GM19395 (cell line): ENCODE results near the gene NTN3.
A peak's percentile ranks its signal among the peaks of the same experiment; 100 is the strongest.
"Not testable (repeated sequence)": the region's sequence is repeated elsewhere in the genome, so short reads cannot be mapped to it uniquely, and the experiment has no call there.

Experiments
- ATAC-seq: cut with Tn5 transposase; IDR thresholded peaks from one replicate; pipeline ENCODE4 v1.9.1; 2021; ENCODE audit warnings: mild to moderate bottlenecking, moderate library complexity; ENCODE audit not compliant: unreplicated experiment

NTN3 gene

GRCh38 chr16:2439598-2439997 lies 31.5 kb upstream of the NTN3 start:
- ATAC-seq: no peak

GRCh38 chr16:2441143-2441804 lies 29.8 kb upstream of the NTN3 start:
- not testable (repeated sequence) for ATAC-seq

GRCh38 chr16:2443555-2443954 lies 27.5 kb upstream of the NTN3 start:
- ATAC-seq: no peak

GRCh38 chr16:2447920-2448583 lies 23.0 kb upstream of the NTN3 start:
- no peak for ATAC-seq

- ATAC-seq: no peak
Observed at GRCh38 chr16:2449118-2449517, 22.0 kb upstream of the NTN3 start.

- ATAC-seq: no peak
Observed at GRCh38 chr16:2450535-2450934, 20.6 kb upstream of the NTN3 start.

- ATAC-seq: no peak
Observed at GRCh38 chr16:2450975-2451381, 20.1 kb upstream of the NTN3 start.

- ATAC-seq: no peak
Observed at GRCh38 chr16:2451851-2452320, 19.2 kb upstream of the NTN3 start.

GRCh38 chr16:2452650-2453049 lies 18.4 kb upstream of the NTN3 start:
- ATAC-seq: no peak

GRCh38 chr16:2455081-2455845 lies 15.8 kb upstream of the NTN3 start:
- ATAC-seq: no peak

GRCh38 chr16:2456551-2457153 lies 14.4 kb upstream of the NTN3 start:
- no peak for ATAC-seq

GRCh38 chr16:2457267-2457666 lies 13.8 kb upstream of the NTN3 start:
- no peak for ATAC-seq

- ATAC-seq: no peak
Observed at GRCh38 chr16:2457946-2458345, 13.2 kb upstream of the NTN3 start.

- no peak for ATAC-seq
Observed at GRCh38 chr16:2458887-2459646, 12.0 kb upstream of the NTN3 start.

- peak; percentile 83 for ATAC-seq
Observed at GRCh38 chr16:2459647-2460390, 11.3 kb upstream of the NTN3 start, which contains the start of gene TEDC2. Gene TEDC2, plus strand, starts transcription at chr16:2460109. Its CDS starts 36 bp downstream, at chr16:2460145.

- peak; percentile 16 for ATAC-seq
Observed at GRCh38 chr16:2460391-2460713, 10.7 kb upstream of the NTN3 start.

- no peak for ATAC-seq
Observed at GRCh38 chr16:2460916-2461315, 10.2 kb upstream of the NTN3 start.

GRCh38 chr16:2462031-2462866 lies 8.8 kb upstream of the NTN3 start:
- no peak for ATAC-seq

- no peak for ATAC-seq
Observed at GRCh38 chr16:2464333-2464732, 6.8 kb upstream of the NTN3 start.
